Activated CD8-positive, alpha-beta memory T cell treated with anti-CD3 and anti-CD28 coated beads for 48 hours (primary cell): Measurements from ENCODE around the gene IFITM10.

ENCODE experiments used
- DNase-seq, 3 experiments: peaks; one replicate each; pipeline ENCODE4 v3.0.0-alpha.2; 2020; ENCODE audit warnings: low read depth in 2 of 3, low spot score in 2 of 3

IFITM10 gene

DNA sequence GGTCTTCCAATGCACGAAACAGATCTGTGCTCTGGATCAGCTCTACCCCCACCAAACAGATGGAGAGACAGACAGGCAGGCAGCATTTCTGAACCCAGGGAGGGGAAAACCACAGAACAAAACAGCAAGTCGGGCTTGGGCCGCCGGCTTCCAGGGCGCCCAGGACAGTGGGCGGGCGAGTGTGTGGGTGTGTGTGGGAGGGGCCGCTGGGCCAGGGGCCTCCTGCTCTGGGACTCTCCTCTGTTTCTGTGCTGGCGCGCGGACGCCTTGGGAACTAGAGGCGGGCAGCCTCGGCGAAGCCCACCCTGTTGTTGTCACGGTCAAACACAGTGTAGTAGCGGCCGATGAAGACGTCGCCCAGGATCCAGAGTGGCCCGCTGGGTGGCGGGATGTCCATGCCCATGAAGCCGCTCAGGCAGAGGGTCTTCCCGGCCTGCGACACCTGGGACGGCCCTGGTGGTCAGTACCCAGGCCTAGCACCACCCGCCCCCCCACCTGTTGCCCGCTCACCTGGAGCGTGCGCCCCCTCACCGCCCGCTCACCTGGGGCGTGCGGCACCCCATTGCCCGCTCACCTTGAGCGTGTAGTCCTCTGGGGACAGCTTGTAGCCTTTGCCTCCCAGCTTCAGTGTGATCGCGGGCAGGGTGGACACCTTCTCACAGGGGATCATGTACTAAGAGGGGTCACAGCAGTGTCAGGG lies 3.0 kb upstream of the IFITM10 start:
- no peak for DNase-seq

DNA sequence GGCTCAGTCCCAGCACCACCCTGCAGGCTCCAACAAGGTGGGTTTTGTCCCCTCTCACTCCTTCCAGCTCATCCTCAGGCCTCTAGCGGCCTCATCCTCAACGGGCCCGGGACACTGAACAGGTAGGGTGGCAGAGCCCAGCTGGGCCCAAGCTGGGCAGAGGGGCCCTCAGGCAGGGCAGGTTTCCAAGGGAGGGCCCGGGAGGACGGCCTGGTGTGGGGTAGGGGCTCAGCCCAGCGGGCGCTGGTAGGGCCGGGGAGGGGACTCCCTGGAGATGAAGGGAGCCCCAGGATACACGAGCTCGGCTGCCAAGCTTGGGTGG lies 2.5 kb upstream of the IFITM10 start:
- no peak for DNase-seq

DNA sequence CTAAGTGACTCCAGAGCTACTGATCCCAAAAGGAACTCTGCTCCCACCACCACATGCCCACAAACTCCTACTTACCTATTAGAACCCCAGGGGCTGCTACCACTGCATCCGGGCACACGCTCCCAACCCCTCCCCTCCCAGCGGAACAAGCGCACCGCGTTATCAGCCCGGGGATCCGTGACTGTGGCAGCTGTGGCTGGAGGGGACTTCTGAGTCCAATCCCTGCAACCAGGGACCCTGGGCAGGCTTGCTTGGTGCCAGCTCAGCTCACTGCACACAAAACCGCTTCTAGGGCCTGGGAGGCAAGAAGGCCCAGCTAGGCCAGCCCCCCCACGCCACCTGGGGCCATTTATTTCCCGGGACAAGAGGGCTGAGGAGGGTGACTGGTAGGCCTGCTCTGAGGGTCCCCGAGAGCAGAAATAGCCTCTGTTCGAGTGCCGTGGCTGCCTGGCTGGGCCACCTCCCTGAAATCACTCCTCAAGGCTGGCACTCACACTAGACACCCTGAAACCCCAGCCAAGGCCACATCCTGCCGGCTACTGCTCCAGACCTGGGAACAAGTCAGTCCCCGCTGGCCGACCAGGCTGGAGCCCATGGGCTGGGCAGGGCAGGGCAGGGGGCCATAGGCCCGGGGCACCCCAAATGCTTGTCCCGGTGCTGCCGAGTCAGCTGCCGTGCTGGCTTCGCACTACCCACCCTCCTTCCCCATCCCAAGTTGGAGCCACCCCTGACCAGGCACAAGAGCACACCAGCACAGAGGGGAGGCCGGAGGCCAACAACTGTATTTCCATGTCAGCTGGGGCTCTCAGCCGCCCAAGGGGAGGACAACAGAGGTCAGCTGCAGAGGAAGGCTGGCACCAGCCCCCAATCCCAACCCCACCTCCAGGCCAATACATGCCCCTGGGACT lies 1.9 kb upstream of the IFITM10 start:
- no peak for DNase-seq

GRCh38 chr11:1751531-1751921 lies 1.1 kb upstream of the IFITM10 start:
- DNase-seq = no peak

DNA sequence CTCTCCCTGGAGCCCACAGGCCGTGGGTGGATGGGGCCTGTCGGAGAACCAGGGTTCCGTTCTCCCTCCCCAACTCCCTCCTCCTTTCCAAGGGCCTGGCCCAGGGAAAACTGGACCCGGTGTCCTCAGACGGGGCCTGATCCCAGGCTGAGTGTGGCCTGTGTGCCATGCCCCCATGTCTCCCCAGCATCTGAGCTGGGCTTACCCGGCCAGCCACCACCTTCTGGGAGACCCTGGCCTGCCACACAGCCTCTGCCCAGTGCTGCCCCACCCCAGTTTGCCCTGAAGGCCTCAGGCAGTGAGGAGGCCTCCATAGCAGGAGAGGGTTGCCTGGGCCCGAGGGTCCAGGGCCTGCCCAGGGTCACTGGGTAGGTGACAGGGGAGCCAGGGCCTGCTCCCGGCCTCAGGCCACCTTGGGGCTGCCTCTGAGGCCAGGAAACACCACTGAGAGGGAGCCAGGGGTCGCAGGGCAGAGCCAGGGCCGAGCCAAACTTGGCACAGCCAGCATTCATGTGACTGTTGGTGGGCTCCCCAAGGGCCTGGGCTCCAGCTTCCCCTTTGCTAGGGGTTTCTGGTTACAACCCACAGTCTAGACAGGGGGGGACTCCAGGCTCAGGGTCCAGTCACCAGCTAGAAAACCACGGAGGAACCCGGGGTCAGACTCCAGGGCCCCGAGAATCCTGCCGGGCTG lies 590 bp upstream of the IFITM10 start:
- DNase-seq = no peak

- no peak for DNase-seq
Measured at GRCh38 chr11:1749395-1750351, 722 bp downstream of the IFITM10 start.

DNA sequence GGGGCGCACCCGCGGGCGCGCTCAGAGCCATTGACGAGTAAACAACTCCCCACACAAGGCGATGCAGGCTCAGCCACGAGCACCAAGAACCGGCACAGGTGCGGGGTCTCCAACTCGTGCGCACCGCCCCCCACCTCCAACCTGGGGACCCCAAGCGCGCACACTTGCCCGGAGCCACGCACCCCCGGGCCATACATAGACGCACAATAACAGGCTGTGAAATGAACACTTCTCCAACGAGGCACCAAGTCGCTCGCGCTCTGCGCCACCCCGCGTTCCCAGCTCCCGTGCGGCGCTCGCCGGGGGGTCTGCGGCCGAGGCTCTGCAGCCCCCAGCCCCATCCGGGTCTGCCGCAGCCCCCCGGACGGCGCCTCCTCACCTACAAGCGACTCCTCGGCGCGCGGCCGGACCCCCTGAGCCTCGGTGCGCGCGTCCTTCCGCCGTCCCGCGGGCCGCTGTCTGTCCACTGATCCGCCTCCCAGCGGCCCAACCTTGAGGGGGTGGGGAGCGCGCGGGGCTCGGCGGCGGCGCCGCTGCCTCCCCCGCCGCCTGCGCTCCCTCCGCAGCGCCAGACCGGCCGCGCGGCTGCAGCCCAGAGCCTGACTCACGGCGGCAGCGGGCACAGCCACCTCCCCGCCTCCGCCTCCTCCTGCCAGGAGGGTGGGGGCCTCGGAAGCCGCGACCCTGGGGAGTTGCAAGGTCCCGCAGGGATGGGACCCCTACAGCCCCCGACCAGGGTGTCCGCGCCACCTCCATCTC lies 1.6 kb downstream of the IFITM10 start:
- no peak for DNase-seq

GRCh38 chr11:1747753-1748635 lies 2.4 kb downstream of the IFITM10 start:
- no peak for DNase-seq

GRCh38 chr11:1746956-1747752 lies 3.2 kb downstream of the IFITM10 start:
- no peak for DNase-seq

GRCh38 chr11:1746511-1746931 lies 3.9 kb downstream of the IFITM10 start:
- DNase-seq = no peak

- no peak for DNase-seq
Measured at GRCh38 chr11:1745701-1746320, 4.6 kb downstream of the IFITM10 start.

DNA sequence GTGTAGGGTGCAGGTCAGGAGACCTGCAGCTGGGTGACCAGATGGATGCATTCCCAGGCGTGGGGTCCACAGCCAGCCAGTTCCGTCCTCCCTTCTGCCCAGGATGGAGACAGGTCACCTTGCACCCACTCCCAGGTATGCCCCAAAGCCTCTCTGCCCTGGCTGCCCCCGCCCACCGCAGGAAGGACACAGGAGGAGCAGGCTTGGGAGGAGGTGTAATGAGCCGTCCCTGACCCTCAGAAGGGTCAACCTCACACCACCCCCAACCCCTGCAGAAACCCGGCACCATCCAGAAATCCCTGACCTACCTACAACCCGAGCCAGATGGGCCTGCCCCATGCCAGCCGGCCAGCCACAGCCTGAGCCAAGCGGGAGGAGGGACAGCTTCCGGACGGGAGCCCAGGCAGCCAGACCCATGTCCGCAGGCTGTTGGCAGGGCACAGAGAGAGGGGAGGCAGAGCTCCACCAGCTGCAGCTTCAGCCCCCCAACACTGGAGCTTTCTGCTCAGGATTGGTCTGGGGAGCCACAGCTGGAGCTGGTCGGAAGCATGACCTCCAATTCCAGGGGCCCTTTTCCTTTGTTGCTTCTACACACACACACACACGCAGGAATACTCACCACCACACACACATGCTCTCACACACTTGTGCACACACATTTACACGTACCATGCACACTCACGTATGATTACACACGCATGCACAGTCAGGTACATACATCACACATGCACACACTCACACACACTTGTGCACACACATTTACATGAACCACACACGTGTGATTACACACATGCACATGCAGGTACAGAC lies 5.3 kb downstream of the IFITM10 start:
- no peak for DNase-seq

- DNase-seq = no peak
Measured at GRCh38 chr11:1744137-1744886, 6.1 kb downstream of the IFITM10 start.

DNA sequence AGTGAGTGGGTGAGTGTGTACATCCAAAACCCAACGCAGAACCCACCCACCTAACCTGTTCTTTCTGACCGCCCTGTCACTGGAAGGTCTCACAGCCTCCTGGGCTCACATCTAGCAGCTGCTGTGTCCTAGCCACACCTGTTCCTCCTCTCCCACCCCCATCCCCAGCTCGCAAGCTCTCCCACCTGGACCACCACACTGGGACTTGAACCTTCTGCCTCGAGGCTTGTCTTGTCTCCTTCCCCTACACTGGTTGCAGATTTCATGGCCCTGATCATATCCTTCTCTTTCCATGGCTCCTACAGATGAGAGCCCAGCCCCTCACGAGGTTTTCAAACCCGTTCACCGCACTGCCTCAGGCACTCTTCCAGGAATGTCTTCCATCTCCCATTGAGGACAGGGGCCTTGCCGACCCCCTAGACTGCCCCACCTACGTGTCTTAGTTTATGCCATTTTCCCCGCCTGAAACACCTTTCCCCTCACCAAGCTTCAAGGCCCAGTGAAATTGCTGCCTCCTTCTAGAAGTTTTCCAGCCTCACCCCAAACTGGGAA lies 6.7 kb downstream of the IFITM10 start:
- DNase-seq = no peak

DNA sequence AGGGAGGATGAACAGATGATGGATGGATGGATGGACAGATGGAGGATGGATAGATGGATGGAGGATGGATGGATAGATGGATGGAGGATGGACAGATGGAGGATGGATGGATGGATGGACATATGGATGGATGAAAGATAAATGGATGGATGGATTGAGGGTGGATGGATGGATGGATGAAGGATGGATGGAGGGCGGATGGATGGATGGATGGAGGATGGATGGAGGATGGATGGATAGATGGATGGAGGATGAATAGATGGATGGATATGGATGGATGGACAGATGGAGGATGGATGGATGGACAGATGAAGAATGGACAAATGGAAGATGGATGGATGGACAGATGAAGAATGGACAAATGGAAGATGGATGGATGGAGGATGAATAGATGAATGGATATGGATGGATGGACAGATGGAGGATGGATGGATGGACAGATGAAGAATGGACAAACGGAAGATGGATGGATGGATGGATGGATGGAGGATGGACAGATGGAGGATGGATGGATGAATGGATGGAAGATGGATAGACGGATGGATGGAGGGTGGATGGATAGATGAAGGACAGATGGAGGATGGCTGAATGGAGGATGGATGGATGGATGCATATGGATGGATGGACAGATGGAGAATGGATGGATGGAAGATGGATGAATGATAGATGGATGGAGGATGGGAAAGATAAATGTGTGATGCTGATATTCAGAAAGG lies 7.4 kb downstream of the IFITM10 start:
- DNase-seq = no peak
